NOMO-1 (cell line): ENCODE measurements around the gene CCL22.
A peak's percentile ranks its signal among the peaks of the same experiment; 100 is the strongest.

Experiments
- DNase-seq, 2 experiments: peaks; one replicate each; lab custom pipeline; 2025; ENCODE audit not compliant: unreplicated experiment in 2 of 2; lab: John Stamatoyannopoulos, UW

The CCL22 gene

DNA sequence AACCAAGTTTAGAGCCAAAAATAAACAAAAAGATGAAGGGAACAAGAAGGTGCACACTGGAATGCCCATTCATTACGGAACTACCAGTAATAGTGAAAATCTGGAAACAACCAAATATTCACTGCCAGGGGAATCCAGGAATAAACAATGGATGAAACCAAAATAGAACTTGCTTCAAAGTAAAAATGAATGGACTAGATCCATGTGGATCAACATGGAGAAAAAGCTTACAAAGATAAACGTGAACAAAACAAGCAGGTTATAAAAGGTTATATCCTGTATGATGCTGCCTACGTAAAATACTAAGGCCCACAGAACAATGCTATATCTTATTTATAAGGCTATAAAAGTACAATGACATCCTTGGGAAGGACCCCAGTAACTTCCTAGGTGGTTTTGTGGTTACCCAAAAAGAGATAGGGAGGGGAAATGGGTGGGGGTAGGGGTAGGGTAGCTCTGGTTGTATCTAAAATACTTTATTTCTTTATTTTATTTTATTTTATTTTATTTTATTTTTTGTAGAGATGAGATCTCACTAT is 12.8 kb upstream of the CCL22 start:
- DNase-seq = no peak

GRCh38 chr16:57347858-57348257 is 10.7 kb upstream of the CCL22 start:
- DNase-seq = no peak

DNA sequence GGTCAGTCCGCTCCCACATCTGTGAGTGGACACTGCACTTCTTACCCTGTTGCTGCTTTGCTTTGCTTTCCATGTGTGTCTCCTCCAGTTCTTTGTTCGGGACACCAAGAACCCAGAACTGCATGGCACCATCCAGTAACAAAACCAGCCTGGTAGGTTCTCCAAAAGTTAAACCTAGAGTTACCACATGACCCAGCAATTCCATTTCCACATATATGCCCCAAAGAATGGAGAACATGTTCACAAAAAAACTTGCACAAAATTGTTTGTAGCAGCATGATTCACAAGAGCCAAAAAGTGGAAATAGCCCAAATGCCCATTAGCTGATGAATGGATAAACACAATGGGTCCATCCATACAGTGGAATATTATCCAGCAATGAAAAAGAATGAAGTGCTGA is 10.3 kb upstream of the CCL22 start:
- peak in 1 of 2 experiments; percentile 27 for DNase-seq

DNA sequence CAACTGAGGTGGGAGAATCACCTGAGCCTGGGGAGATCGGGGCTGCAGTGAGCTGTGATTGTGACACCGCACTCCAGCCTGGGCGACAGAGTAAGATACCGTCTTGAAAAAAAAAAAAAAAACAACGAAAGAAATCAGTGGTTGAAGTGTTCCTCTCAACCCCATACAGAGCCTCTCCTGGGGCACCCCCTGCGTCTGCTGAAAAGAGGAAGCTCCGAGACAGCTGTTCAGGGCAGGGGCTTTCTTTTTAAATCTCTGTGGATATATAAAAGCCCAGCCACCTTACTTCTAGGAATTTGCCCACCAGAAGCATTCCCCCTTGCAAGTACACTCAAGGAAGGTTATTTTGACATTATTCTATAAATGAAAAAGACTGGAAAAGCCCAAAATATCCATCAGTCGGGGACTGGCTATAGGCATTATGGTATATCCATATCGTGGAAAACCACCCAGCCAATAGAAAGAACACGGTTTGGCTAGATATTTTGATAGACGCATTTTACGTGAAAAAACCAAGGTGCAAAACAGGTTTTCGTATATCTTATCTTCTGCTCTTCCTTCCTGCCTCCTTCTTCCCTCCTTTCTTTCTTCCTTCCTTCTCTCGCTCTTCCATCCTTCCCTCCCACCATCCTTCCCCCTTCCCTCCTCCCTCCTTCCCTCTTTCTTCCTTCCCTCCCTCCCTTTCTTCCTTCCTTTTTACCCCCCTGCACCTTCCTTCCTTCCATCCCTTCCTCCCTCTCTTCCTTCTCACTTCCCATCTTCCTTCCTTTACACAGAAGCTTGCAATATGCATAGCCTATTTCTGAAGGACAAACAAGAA is 9.2 kb upstream of the CCL22 start:
- DNase-seq = peak; percentile 77 to 84

DNA sequence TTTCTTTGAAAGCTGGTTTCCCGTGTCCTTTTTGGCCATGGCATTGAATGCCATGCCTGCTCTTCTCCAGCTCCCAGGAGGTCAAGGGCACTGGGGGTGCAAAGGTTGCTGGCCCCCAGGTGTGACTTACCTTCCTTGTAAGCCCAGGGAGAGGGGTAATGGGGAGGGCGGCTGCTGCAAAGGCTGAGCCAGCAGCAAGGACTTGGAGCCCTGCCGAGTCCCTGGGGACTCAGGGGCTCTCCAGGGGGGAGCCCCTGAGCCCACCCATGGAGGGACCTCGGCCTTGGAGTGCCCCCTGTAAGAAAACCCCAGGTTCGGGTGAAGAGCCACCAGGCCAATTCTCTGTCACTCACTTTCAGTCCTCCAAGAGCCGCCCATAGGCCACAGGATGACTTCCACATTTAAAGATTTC is 5.9 kb upstream of the CCL22 start:
- DNase-seq = no peak

- DNase-seq = no peak
Observed at GRCh38 chr16:57354311-57354710, 4.3 kb upstream of the CCL22 start.

DNA sequence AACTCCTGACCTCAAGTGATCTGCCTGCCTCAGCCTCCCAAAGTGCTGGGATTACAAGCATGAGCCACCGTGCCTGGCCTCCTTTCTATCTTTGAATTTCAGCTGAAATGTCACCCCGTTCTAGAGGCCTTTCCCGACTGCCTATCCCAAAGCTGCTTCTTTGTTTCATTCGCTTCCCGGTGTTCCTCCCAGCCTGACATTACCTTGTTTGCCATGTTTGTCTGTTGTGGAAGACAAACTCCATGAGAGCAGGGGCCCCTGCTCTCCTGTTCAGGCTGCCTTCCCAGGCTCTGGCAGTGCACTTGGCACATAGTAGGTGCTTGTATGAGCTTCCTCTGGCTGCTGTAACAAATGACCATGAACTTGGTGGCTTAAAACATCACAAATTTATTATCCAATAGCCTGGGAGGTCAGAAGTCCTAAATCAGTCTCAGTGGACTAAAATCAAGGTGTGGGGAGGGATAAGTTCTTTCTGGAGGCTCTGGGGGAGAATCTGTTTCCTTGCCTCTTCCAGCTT is 2.6 kb upstream of the CCL22 start:
- no peak for DNase-seq

DNA sequence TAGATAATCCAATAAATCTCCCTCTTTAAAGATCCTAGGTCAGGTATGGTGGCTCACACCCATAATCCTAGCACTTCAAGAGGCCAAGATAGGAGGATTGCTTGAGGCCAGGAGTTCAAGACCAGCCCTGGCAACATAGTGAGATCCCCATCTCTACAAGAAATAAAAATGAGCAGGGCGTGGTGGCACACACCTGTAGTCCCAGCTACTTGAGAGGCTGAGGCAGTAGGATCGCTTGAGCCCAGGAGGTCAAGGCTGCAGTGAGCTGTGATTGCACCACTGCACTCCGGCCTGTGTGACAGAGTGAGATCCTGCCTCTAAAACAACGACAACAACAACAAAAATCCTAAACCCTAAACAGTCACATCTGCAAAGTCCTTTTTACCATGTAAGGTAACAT is 2.0 kb upstream of the CCL22 start:
- no peak for DNase-seq

GRCh38 chr16:57357330-57358085 is 1.1 kb upstream of the CCL22 start:
- peak; percentile 74 to 77 for DNase-seq

GRCh38 chr16:57358086-57358420 is 530 bp upstream of the CCL22 start:
- no peak for DNase-seq

DNA sequence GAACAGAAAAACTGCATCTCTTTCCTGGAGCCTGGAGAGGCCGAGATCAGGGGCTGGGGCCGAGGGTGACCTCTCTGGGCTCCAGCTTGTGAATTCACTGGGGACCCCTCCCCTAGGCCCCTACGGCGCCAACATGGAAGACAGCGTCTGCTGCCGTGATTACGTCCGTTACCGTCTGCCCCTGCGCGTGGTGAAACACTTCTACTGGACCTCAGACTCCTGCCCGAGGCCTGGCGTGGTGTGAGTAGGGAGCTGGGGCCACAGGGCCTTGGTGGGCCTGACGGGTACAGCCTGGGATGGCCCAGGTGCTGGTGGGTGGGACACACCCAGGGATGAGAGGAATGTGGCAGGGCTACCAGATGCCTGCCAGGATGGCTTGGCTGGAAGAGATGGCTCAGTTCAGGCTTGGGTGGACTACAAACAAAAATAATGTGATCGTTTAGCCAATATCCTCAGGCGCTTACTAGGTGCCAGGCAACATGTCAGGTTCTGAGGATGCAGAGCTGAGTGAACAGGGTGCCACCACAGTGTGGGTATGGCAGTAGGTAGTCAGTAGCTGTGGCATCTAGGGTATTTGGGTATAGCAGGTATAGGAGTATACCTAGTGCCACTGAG is 1.8 kb downstream of the CCL22 start:
- DNase-seq = no peak

- DNase-seq = no peak
Observed at GRCh38 chr16:57361404-57361803, 2.8 kb downstream of the CCL22 start.

DNA sequence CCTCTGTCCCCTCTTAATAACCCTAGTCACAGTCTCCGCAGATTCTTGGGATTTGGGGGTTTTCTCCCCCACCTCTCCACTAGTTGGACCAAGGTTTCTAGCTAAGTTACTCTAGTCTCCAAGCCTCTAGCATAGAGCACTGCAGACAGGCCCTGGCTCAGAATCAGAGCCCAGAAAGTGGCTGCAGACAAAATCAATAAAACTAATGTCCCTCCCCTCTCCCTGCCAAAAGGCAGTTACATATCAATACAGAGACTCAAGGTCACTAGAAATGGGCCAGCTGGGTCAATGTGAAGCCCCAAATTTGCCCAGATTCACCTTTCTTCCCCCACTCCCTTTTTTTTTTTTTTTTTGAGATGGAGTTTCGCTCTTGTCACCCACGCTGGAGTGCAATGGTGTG is 5.6 kb downstream of the CCL22 start:
- no peak for DNase-seq

- DNase-seq = no peak
Observed at GRCh38 chr16:57366544-57367040, 8.0 kb downstream of the CCL22 start.

DNA sequence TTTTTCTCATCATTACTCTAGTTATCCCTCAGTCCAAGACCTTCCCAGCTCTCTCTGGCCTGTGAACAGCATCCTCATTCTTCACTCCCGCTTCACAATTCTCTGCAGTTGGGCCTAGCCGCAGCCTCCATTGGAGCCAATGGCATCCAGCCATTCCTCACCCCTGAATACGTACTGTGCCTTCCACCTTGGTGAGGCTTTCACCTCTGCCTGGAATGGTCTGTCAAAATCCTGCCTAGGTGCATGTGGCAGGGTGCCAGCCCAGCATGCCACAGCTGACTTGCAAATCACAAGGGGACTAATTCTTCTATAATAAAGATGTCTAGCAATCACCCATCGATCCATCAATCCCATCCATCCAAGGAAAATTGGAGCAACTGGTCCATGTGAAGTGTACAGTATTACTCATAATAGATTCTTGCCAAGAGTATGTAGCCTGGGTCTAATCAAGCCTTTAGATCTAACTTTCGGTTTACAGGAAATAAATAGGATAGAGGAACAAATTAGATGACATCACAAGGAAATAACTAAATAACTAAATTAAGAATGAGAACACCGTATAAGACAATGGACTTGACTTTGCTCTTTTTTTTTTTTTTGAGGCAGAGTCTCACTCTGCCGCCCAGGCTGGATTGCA is 8.7 kb downstream of the CCL22 start:
- no peak for DNase-seq

- DNase-seq = no peak
Observed at GRCh38 chr16:57371494-57372371, 13.2 kb downstream of the CCL22 start.

- no peak for DNase-seq
Observed at GRCh38 chr16:57372372-57373116, 14.0 kb downstream of the CCL22 start, which contains the start of gene CX3CL1. TSS of gene CX3CL1 (plus strand) at chr16:57372490. CDS start at chr16:57372569, 79 bp downstream.

- DNase-seq = no peak
Observed at GRCh38 chr16:57373117-57373947, 14.7 kb downstream of the CCL22 start.
